Measurements from ENCODE around the gene HELZ.

- no peak for TF ChIP-seq CTCF (IDR thresholded peaks at IDR 0.05; ENCODE audit: low read depth, low read length, missing input control)
- no peak for TF ChIP-seq JUND (IDR thresholded peaks at IDR 0.05)
- no peak for TF ChIP-seq MAX (IDR thresholded peaks at IDR 0.05)
These were observed 21.1 kb downstream of the HELZ start for GRCh38 chr17:67223924-67224323.
